GM12874 (cell line): ENCODE data around the gene SRCIN1.

Experiments
- TF ChIP-seq, protein P1 (sequence below): IDR thresholded peaks from 2 replicates; pipeline ENCODE4 v1.5.1; 2011; ENCODE audit warnings: low read depth, mild to moderate bottlenecking, control low read depth, low read length, moderate library complexity; ENCODE audit not compliant: insufficient read depth

Gene SRCIN1

DNA sequence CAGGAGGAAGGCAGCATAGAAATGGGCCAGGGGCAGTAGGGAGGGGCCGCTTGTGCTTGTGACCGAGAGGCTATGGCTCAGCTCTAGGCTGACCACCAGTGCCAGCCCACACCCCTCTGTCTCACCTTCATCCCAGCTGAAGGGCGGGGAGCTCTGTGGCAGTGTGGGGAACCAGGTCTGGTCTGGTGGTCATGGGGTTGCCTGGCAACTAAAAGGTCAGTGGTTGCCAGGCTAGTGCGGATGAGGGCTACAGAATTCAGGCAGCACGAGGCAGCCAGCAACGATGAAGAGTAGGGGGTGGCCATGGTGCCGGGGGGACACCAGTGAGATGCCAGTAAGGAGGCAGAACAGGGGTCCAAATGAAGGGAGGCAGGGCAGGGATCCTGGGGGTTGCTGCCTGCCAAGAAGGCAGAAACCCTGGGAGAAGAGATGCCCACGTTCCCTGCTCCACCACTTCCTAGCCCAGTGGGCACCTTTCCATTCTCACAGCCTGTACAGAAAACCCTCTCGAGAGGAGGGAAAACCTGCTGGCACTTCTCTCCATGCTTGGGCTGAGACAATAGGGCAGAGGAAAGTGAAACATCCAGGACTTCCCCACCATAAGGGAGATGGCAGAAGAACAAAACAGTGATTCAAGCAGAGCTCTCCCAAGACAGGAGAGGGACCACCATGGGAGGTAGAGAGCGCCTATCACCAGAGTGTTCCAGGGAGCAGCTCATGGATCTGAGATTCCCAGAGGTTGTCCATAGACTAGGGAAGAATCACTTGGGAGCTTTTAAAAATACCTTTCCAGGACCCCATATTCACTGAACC lies 39.7 kb downstream of the SRCIN1 start:
- TF ChIP-seq, protein P1, sequence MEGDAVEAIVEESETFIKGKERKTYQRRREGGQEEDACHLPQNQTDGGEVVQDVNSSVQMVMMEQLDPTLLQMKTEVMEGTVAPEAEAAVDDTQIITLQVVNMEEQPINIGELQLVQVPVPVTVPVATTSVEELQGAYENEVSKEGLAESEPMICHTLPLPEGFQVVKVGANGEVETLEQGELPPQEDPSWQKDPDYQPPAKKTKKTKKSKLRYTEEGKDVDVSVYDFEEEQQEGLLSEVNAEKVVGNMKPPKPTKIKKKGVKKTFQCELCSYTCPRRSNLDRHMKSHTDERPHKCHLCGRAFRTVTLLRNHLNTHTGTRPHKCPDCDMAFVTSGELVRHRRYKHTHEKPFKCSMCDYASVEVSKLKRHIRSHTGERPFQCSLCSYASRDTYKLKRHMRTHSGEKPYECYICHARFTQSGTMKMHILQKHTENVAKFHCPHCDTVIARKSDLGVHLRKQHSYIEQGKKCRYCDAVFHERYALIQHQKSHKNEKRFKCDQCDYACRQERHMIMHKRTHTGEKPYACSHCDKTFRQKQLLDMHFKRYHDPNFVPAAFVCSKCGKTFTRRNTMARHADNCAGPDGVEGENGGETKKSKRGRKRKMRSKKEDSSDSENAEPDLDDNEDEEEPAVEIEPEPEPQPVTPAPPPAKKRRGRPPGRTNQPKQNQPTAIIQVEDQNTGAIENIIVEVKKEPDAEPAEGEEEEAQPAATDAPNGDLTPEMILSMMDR: no peak

DNA sequence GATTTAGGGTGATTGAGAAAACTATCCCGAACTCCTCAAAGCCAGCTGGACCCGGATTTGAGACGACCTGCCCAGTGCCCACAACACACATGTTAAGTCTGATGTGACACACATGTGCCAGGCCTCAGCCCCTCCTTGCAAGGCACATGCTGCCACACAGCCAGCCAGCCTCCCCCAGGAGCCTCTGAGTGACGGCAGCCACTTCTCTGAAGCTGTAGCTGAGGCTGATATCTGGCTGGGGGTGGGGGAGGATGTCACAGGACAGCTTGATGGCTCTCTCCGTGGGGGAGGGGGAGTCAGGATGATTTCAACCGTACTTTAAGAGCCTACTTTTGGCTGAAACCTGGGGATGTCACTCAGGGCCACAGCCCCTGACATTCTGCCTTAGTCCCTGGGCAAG lies 40.9 kb downstream of the SRCIN1 start:
- TF ChIP-seq, protein P1: no peak

DNA sequence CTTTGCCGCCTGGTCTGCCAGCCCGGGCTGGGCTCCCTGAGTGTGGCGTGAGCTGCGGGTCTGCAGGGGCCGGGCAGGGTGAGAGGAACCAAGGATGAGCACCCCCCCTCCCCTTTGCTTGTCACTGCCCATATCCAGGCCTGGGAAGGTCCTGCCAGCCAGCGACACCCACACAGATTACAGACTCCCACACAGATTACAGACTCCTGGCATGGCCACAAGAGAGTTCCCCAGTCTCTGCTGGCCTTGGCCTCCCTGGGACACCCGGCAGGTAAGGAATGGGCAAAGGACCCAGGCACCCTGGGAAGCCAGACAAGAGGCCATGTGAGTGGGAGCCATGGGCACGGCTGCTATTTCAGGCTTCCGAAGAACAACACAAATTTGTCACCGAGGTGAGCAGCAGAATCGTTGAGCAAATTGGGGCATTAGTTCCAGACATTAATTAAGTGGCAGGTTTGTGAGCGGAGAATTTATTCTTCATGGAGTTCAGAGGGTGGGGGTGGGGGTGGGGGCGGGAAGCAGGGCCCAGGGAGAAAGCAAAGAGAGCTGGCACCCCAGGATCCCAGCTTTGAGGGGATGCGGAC lies 41.4 kb downstream of the SRCIN1 start:
- TF ChIP-seq, protein P1: no peak

GRCh38 chr17:38563362-38564253 lies 42.1 kb downstream of the SRCIN1 start:
- TF ChIP-seq, protein P1: no peak

DNA sequence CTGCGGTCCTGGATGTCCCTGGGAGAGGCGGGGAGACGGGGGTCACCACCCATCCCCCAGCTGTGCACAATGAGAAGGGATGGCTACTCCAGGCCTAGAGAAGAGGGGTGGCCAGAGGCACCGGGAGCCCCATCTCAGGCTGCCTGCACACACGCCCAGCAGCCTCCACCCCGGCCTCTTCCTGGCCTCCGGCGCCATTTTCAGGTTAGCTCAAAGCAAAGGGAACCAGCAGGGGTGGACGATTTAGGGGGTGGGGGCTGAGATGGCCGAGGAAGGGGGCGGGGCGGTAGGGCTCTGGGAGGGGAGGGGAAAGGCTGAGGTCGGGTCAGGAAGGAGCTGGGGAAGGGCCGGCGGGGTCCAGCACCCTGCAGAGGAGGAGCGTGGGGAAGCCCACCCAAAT lies 42.8 kb downstream of the SRCIN1 start:
- TF ChIP-seq, protein P1: no peak

GRCh38 chr17:38562215-38562569 lies 43.6 kb downstream of the SRCIN1 start:
- TF ChIP-seq, protein P1: no peak
